ENCODE data around the gene TST. TPM values are rescaled to one million over a fixed set of nuclear protein-coding genes. Genes with fewer than 3 reads are reported as not detected.

Gene TST
- total RNA-seq, 1 donor from 2014 or later: 21.3 TPM

DNA sequence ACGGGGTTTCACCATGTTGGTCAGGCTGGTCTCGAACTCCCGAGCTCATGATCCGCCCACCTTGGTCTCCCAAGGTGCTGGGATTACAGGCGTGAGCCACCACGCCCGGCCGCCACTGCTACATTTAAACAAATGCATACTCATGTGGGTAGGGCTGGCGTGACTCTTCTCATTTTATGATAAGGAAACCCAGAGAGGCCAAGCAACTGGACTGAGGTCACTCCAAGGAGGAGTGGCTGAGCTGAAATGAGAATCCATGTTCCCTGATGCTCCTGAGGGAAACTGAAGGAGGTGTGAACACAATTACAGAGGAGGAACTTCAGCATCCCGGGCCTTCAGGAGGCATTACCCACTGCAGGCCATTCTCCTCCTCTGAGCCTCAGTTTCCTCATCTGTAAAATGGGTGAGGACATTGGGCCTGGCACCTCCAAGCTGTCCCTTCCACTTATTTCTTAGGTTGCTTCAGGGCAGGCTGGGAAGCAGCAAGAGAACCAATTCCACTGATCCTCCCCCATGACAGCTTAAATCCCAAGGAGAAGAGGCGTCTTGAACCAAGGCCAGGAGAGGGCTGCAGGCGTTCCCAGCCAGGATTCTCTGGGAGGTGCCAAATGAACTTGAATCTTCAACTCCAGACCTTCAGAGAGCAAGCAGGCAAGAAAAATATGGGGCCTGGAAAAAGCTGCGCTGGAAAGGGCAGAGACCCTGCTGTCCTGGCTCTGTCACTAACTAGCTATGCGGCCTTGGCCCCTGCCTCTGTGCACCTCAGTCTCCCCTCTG is 2.9 kb downstream of the TST start:
- H3K4me1 Mint-ChIP-seq: peaks cover 20% of the 10 kb centered on the region
- no peak overlapping the region for H3K27ac Mint-ChIP-seq
- H3K4me3 Mint-ChIP-seq: peak overlapping the region; percentile 15
- no peaks in the 10 kb centered on the region for H3K27me3 Mint-ChIP-seq (ENCODE audit: low read depth)
- no peaks in the 10 kb centered on the region for H3K9me3 Mint-ChIP-seq
- TF ChIP-seq, protein P1, sequence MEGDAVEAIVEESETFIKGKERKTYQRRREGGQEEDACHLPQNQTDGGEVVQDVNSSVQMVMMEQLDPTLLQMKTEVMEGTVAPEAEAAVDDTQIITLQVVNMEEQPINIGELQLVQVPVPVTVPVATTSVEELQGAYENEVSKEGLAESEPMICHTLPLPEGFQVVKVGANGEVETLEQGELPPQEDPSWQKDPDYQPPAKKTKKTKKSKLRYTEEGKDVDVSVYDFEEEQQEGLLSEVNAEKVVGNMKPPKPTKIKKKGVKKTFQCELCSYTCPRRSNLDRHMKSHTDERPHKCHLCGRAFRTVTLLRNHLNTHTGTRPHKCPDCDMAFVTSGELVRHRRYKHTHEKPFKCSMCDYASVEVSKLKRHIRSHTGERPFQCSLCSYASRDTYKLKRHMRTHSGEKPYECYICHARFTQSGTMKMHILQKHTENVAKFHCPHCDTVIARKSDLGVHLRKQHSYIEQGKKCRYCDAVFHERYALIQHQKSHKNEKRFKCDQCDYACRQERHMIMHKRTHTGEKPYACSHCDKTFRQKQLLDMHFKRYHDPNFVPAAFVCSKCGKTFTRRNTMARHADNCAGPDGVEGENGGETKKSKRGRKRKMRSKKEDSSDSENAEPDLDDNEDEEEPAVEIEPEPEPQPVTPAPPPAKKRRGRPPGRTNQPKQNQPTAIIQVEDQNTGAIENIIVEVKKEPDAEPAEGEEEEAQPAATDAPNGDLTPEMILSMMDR (IDR thresholded peaks at IDR 0.05; ENCODE audit: unreplicated experiment): no peak
- no peak for DNase-seq (ENCODE audit: low spot score in 2 of 2, unreplicated experiment in 2 of 2)
- no peaks in the 10 kb centered on the region for H3K36me3 Mint-ChIP-seq

- H3K27me3 Mint-ChIP-seq (ENCODE audit: low read depth): no peaks in the 10 kb centered on the region
- no peak for DNase-seq (ENCODE audit: low spot score in 2 of 2, unreplicated experiment in 2 of 2)
- no peak overlapping the region for H3K4me3 Mint-ChIP-seq
- no peaks in the 10 kb centered on the region for H3K9me3 Mint-ChIP-seq
- H3K36me3 Mint-ChIP-seq: no peaks in the 10 kb centered on the region
- H3K27ac Mint-ChIP-seq: no peak overlapping the region
- peaks cover 16% of the 10 kb centered on the region for H3K4me1 Mint-ChIP-seq
- TF ChIP-seq, protein P1 (IDR thresholded peaks at IDR 0.05; ENCODE audit: unreplicated experiment): no peak
Measured at GRCh38 chr22:37015587-37015878, 3.7 kb downstream of the TST start.

GRCh38 chr22:37014835-37015586 is 4.2 kb downstream of the TST start:
- DNase-seq (ENCODE audit: low spot score in 2 of 2, unreplicated experiment in 2 of 2): no peak
- Mint-ChIP-seq H3K27me3 (ENCODE audit: low read depth) (no peaks in the 10 kb centered on the region), H3K36me3 (no peaks in the 10 kb centered on the region), H3K9me3 (no peaks in the 10 kb centered on the region), H3K4me1 (peaks cover 10% of the 10 kb centered on the region), H3K4me3 (no peak overlapping the region), H3K27ac (no peak overlapping the region)
- TF ChIP-seq, protein P1 (IDR thresholded peaks at IDR 0.05; ENCODE audit: unreplicated experiment): no peak

GRCh38 chr22:37014415-37014806 is 4.8 kb downstream of the TST start:
- TF ChIP-seq, protein P1 (IDR thresholded peaks at IDR 0.05; ENCODE audit: unreplicated experiment): no peak
- no peaks in the 10 kb centered on the region for H3K9me3 Mint-ChIP-seq
- DNase-seq (ENCODE audit: low spot score in 2 of 2, unreplicated experiment in 2 of 2): no peak
- H3K4me1 Mint-ChIP-seq: peaks cover 9% of the 10 kb centered on the region
- no peaks in the 10 kb centered on the region for H3K36me3 Mint-ChIP-seq
- H3K27me3 Mint-ChIP-seq (ENCODE audit: low read depth): peaks cover 2% of the 10 kb centered on the region
- H3K4me3 Mint-ChIP-seq: no peak overlapping the region
- H3K27ac Mint-ChIP-seq: no peak overlapping the region

DNA sequence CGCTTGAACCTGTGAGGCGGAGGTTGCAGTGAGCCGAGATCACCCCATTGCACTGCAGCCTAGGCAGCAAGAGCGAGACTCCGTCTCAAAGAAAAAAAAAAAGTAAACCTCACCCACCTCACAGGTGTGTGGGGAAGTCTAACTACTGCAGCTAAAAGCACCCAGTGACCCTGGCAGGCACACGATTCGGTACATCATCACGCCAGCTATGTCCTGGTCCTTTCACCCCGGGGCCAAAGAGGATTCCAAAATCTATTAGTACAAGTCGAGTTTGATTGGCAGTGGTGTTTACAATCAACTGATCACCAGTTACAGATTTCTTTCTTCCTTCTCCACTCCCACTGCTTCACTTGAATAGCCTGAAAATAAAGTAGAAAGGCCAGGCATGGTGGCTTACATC is 6.3 kb downstream of the TST start:
- Mint-ChIP-seq H3K27ac (no peak overlapping the region), H3K4me1 (peaks cover 6% of the 10 kb centered on the region), H3K4me3 (no peak overlapping the region), H3K36me3 (no peaks in the 10 kb centered on the region), H3K9me3 (no peaks in the 10 kb centered on the region), H3K27me3 (ENCODE audit: low read depth) (peaks cover 6% of the 10 kb centered on the region)
- TF ChIP-seq, protein P1 (IDR thresholded peaks at IDR 0.05; ENCODE audit: unreplicated experiment): no peak
- no peak for DNase-seq (ENCODE audit: low spot score in 2 of 2, unreplicated experiment in 2 of 2)

Data from mesothelial cell of epicardium (in vitro differentiated cells).